RPMI8226 (cell line): ENCODE results near the gene SLC13A2.
A peak's percentile ranks its signal among the peaks of the same experiment; 100 is the strongest.
"Not testable (repeated sequence)": the region's sequence is repeated elsewhere in the genome, so short reads cannot be mapped to it uniquely, and the experiment has no call there.

Experiments
- DNase-seq: peaks from one replicate; pipeline ENCODE4 v3.0.0-alpha.2; 2015

SLC13A2 gene, protein sequence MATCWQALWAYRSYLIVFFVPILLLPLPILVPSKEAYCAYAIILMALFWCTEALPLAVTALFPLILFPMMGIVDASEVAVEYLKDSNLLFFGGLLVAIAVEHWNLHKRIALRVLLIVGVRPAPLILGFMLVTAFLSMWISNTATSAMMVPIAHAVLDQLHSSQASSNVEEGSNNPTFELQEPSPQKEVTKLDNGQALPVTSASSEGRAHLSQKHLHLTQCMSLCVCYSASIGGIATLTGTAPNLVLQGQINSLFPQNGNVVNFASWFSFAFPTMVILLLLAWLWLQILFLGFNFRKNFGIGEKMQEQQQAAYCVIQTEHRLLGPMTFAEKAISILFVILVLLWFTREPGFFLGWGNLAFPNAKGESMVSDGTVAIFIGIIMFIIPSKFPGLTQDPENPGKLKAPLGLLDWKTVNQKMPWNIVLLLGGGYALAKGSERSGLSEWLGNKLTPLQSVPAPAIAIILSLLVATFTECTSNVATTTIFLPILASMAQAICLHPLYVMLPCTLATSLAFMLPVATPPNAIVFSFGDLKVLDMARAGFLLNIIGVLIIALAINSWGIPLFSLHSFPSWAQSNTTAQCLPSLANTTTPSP

DNA sequence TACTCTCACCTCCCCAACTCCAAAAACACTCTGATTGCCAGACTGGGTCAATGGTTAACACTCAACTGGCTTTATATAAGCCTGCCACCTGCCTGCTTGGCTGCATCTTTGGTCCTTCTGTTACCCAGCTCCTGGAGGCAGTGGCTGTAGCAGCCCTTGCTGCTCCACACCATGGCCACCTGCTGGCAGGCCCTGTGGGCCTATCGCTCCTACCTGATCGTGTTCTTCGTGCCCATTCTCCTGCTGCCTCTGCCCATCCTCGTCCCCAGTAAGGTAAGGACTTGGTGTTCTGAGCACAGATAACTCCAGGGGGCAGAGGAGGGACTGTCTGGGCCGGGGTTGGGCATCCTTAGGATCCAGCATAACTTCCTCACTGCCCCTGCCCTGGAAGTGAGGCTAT is at the start of gene SLC13A2:
TSS of gene SLC13A2 (plus strand) at position 103 of the 400 bp plus-strand sequence. CDS start at position 172, 69 bp downstream.
- peak; percentile 21 for DNase-seq

DNA sequence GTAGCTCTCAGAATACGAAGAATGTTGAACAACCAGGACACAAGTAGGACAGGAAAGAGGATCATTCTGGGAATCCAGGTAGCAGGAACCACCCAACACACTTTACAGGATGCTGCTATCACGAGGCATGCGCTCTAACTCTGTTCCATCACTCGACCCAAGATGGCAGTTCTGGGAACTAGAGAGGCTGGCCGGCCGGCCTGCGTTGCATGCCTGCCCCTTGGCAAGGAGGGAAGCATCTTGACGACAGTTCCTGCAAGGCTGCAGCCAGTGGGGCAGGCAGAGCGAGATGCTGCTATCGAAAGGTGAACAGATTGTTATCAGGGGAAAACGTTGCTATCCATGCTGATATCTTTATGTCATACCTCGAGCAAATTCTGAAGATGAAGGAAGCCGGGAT is 48.2 kb upstream of the SLC13A2 start:
- no peak for DNase-seq

DNA sequence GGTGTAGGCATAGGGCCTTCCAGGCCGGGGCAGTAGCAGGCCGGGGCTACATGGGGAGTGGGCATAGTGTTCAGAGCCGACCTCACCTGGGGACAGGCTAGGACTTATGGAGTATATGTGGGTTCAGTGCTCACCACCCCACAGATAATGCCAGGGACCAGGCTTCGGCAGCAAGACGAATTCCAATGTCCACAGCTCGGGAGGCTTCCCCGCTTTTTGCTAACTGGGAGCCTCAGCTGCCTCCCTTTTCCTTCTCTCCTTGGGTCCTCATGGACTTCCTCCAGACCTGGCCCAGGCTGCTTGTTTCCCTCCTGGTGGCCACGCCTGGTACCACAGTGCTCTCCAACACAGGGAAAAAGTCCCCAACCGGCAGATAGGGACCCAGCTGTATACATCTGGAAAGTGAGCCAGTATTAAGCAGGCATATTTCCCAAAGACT is 47.3 kb upstream of the SLC13A2 start:
- peak; percentile 23 for DNase-seq

DNA sequence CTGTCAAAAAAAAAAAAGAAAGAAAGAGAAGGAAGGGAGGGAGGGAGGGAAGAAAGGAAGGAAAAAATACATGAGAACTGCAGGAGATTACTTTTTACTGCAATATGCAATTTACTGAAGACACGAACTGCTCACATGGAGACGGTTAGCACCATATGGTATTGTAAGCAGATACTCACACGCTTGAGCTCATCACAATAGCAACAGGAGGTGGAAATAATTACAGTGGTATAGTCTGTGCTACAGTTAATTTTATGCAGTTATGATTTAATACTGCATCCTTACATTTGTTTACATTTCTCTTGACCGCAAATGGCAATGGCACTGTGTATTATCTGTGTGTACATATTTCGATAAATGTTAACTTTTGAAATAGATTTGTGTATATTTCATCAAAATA is 46.1 kb upstream of the SLC13A2 start:
- no peak for DNase-seq

DNA sequence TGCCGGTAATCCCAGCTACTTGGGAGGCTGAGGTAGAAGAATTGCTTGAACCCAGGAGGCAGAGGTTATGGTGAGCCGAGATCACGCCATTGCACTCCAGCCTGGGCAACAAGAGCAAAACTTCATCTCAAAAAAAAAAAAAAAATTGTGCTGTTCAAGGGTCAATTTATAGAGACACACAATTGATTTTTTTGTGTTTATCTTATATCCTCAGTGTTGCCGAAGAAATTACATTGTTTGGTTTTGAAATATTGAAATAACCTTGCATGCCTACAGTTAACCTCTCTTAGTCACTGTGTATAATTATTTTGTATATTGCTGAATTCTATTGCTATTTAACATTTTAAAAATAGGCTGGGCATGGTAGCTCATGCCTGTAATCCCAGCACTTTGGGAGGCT is 45.5 kb upstream of the SLC13A2 start:
- DNase-seq: not testable (repeated sequence)

DNA sequence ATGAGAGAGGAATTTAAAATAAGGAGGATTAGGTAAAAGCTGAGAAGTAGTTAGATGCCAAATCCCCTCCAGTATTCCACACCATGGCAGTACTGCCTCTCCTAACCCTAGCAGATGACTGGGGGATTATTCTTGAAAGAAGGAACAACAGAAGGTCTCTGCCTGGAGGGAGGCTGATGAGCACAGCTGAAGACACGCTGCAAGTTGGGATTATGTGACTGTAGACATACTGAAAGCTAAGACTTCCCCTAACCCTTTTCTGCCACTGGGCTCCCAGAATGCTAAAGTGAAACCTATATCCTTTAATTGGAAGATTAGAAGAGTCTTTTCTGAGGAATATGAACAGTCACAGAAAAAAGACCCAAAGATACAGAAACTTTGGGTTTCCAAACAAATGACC is 39.7 kb upstream of the SLC13A2 start:
- no peak for DNase-seq

DNA sequence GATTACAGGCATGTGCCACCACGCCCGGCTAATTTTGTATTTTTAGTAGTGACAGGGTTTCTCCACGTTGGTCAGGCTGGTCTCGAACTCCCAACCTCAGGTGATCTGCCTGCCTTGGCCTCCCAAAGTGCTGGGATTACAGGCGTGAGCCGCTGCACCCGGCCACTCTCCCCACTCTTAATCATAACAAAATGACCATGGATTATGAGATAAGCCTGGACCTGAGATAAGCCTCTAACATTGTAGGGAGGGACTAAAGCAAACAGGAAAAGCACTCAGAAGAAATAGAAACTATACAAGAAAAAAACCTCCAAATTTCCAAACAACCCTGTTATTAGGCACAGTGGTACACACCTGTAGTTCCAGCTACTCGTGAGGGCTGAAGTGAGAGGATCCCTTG is 39.1 kb upstream of the SLC13A2 start:
- not testable (repeated sequence) for DNase-seq

DNA sequence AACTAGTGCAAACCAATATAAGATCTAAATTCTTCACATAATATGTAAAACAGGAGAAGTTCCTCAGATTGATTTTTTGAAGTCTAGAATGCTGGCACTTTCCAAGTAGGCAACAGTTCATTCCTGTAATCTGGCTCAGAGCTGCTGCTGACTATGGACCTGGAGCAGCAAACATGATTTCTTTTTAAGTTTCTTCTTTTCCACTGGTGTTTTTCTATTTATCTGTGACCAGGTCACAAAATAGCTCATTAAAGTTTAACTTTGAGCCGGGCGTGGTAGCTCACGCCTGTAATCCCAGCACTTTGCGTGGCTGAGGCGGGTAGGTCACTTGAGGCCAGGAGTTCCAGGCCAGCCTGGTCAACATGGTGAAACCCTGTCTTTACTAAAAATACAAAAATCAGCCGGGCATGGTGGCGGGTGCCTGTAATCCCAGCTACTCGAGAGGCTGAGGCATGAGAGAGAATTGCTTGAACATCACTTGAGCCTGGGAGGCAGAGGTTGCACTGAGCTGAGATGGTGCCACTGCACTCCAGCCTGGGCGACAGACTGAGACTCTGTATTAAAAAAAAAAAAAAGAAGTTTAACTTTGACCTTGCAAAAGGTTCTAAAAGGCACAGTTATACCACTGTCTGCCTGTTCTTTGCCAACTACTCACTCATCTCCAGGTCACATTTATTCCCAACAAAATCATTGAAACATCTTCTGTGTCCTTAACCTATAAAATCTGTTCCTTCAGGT is 29.4 kb upstream of the SLC13A2 start:
- DNase-seq: no peak

DNA sequence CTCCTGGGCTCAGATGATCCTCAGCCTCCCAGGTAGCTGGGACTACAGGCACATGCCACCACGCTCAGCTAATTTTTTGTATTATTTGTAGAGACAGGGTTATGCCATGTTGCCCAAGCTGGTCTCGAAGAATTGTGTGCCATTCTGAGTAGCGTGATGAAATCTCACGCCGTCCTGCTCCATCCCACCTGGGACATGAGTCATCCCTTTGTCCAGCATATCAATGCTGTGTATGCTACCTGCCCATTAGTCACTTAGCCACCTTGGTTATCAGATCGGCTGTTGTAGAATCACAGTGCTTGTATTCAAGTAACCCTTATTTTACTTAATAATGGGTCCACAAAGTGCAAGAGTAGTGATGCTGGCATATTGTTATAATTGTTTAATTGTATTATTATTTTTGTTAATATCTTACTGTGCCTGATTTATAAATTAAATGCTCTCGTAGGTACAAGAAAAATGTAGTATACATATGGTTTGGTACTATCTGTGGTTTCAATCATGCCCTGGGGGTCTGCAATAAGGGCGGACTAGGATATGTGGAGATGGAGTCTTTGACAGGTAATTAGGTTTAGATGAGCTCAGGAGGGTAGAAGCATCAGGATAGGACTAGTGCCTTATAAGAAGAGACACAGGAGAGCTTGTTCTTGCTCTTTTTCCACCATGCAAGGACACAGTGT is 26.6 kb upstream of the SLC13A2 start:
- no peak for DNase-seq

DNA sequence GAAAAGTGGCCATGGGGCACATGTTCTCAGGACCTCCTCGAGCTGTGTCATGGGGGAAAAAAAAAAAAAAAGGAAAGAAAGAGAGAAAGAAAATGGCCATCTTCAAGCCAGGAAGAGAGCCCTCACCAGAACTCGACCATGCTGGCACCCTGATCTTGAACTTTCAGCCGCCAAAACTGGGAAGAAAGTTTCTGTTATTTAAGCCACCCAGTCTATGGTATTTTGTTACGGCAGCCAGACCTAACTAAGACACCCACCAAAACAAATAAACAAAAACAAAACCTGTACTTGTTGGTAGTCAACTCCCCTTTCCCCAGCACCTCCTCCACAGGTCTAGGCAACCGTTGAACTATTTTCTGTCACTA is 26.1 kb upstream of the SLC13A2 start:
- no peak for DNase-seq

DNA sequence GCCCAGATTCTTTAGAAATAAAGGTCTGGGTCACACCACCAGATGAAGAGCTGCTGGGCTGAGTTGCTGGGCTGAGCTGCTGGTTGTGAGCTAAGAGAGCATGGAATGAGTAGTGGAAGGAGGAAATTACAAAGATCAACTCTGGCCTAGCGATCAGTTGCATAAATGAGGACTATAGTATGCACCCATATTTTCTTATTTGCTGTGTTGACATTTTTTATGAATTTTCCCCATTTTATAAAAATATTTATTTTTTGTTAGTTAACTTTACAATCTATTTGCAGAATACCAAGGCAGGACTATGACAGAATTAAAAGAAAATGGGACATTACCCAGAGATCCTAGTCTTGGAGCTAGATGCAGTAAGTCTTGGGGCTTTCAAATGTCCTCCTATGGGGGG is 23.6 kb upstream of the SLC13A2 start:
- DNase-seq: no peak

DNA sequence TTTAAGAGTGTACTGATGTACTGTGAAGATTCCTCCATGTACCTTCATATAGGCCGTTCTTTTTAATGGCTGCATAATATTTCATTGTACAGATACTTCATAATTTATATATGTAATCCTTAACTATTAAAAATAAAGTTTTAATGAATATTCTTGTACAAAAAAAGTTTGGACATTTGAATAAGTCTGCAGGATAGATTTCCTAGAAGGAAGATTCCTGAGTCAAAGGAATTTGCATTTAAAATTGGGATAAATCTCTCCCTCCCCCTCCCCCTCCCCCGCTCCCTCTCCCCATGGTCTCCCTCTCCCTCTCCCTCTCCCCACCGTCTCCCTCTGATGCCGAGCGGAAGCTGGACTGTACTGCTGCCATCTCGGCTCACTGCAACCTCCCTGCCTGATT is 15.6 kb upstream of the SLC13A2 start:
- no peak for DNase-seq

DNA sequence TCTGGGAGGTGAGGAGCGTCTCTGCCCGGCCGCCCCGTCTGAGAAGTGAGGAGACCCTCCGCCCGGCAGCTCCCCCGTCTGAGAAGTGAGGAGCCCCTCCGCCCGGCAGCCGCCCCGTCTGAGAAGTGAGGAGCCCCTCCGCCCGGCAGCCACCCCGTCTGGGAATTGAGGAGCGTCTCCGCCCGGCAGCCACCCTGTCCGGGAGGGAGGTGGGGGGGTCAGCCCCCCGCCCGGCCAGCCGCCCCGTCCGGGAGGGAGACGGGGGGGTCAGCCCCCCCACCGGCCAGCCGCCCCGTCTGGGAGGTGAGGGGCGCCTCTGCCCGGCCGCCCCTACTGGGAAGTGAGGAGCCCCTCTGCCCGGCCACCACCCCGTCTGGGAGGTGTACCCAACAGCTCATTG is 14.6 kb upstream of the SLC13A2 start:
- not testable (repeated sequence) for DNase-seq

DNA sequence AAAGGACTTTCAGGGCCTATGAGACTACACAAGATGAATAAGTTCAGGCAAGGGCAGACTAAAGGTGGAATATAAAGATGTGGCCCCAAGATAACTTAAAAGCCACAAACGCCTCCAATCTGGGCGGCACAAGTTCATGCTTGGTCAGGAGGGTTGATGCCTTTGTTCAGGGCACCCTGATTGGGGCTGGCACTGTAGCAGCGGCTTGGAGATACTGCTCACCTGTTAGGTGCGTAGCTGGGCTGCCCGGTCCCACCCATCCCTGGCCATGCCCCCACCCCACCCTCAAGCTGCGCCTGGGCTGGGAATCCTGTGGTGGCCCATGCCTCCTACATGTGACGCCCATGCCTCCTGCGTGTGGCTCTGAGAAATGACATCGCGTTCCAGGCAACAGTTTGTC is 12.5 kb upstream of the SLC13A2 start:
- no peak for DNase-seq

DNA sequence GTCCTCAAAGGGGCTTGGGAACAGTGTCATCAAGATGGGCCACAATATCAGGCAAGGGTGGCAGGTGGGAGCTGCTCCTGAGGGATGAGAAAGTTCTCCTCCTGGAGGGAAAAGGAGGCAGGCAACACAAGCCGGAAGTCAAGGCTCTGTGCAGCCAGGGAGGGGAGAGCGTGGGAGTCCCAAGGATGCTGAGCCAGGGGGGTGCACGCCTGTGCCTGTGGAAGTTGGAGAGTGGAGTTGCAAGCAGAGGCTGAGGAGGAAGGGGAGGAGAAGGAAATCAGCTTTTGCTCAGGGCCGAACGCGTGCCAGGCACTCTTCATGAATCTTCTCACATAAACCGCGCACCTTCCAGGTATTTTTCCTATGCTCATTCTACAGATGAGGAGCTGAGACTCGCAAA is 7.4 kb upstream of the SLC13A2 start:
- no peak for DNase-seq

DNA sequence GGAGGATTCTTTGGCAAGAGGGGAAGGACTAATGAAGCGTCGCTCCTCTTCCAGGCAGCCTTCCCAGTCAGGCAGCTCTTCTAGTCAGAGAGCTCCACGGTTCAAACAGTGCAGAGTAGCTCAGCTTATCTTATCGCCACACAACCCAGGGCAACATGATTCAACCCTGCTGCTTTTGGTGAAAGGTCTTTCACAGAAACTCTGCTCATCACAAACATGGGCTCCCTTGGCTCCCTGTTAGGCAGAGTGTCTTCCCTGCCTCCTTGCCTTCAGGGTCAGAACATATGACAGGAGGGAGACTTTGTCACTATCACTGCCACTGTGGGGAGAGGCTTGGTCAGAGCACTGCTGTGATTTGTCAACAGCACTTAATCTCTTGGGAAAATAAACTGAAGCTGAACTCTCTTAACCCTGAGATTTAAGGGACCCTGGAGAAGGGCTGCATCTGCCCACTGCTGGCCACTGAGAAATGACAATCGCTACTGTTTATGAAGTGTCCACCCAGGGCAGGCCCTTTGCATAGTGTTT is 6.9 kb upstream of the SLC13A2 start:
- DNase-seq: no peak

DNA sequence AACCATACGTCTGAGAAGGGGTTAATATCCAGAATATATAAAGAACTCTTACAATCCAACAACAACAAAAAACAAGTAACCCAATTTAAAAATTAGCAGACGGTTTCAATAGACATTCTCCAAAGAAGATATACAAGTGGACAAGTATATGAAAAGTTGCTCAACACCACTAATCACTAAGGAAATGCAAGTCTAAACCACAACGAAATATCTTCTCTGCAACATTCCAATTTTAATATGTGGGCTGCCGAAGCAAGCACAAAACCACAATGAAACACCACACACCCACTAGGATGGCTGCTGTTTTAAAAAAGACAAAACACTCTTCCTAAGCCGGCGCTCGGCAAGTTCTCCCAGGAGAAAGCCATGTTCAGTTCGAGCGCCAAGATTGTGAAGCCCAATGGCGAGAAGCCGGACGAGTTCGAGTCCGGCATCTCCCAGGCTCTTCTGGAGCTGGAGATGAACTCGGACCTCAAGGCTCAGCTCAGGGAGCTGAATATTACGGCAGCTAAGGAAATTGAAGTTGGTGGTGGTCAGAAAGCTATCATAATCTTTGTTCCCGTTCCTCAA is 5.9 kb upstream of the SLC13A2 start:
- DNase-seq: no peak

DNA sequence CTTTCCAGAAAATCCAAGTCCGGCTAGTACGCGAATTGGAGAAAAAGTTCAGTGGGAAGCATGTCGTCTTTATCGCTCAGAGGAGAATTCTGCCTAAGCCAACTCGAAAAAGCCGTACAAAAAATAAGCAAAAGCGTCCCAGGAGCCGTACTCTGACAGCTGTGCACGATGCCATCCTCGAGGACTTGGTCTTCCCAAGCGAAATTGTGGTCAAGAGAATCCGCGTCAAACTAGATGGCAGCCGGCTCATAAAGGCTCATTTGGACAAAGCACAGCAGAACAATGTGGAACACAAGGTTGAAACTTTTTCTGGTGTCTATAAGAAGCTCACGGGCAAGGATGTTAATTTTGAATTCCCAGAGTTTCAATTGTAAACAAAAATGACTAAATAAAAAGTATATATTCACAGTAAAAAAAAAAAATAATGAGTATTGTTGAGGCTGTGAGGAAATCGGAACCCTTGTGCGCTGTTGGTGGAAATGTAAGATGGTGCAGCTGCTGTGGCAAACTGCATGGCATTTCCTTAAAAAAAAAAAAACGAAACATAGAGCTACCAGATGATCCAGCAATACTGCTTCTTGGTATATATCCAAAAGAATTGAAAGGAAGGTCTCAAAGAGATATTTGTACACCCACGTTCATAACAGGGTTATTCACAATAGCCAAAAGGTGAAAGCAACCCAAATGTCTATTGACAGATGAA is 5.3 kb upstream of the SLC13A2 start:
- not testable (repeated sequence) for DNase-seq

DNA sequence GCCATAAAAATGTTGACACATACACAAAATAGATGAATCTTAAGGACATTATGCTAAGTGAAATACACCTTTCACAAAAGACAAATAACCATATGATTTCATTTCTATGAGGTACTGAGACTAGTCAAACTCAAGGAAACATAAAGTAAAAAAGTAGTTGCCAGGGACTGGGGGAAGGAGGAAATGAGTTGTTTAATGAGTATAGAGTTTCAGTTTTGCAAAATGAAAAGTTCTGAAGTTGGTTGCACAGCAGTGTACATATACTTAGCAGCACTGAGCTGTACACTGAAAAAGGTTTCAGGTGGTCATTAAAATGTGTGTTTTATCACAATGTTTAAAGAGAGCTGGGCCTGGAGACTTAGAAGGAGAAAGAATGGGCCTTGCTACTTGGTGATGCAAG is 4.7 kb upstream of the SLC13A2 start:
- DNase-seq: no peak

DNA sequence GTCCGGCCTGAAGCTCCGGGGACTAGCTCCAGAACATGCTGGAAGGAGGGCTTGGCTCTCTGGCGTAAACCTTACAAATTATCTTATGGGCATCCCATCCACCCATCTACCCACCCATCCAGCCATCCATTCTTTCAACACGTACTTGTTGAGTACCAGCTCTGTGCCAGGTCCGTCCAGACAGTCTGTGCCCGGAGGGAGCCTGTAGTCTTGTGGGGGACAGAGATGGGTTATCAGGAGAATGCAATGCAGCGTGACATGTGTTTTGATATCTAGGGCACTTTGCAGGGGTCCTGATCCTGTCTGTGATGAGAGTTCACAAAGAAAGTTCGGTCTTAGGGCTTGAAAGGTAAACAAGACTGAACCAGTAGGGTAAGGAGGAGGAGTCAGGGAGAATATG is 4.1 kb upstream of the SLC13A2 start:
- no peak for DNase-seq

DNA sequence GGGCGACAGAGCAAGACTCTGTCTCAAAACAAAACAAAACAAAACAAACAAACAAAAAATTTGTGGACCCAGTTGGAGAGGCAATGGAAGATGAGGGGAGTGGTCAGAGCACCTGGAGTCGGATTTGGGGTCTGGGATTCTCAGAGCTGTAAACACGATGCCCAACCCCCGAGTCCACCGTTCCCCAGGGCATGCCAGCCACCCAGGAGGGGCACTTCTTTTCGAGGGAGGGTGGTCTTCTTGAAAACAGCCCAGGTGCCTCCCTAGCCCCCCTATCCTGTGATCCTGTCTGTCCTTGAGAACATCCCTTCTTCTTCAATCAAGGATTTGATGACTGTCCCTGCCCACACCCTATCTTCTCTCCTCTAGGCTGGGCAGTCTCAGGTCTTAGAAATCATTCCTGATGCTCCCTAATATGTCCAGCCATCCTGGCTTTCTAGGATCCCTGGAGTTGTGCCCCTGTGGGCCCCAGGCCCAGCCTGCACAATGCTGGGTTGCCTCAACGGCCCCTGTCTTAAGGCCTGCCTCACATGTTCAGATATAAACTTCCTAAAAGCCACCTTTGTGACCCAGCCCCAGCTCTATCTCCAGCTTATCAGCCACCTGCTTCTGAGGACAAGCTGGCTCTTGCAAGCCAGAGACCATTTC is 3.1 kb upstream of the SLC13A2 start:
- no peak for DNase-seq
